Esophagus (tissue), 2 donors: Measurements from ENCODE around the gene ASPSCR1. TPM values are rescaled to one million over a fixed set of nuclear protein-coding genes. Genes with fewer than 3 reads are reported as not detected.

Source experiments
- H3K27ac ChIP-seq, 2 donors: one replicate each; pipeline ENCODE4 v1.5.1; 2013; ENCODE audit warnings: low read depth in 2 of 2, mild to moderate bottlenecking in 2 of 2, inconsistent platforms in 1 of 2, low read length in 1 of 2, moderate library complexity in 1 of 2
- H3K27me3 ChIP-seq, 2 donors: one replicate each; pipeline ENCODE4 v1.6.1; 2013; ENCODE audit warnings: low read length in 2 of 2, control low read depth in 1 of 2, mild to moderate bottlenecking in 1 of 2; ENCODE audit not compliant: insufficient read depth in 2 of 2, control insufficient read depth in 1 of 2
- H3K36me3 ChIP-seq, 2 donors: one replicate each; pipeline ENCODE4 v1.6.1; 2013; ENCODE audit warnings: low read length in 1 of 2; ENCODE audit not compliant: control insufficient read depth in 2 of 2, insufficient read depth in 2 of 2
- H3K4me1 ChIP-seq, 2 donors: one replicate each; pipeline ENCODE4 v1.6.1; 2013; ENCODE audit warnings: low read length in 1 of 2; ENCODE audit not compliant: control insufficient read depth in 2 of 2, insufficient read depth in 2 of 2
- H3K4me3 ChIP-seq, 2 donors: one replicate each; pipeline ENCODE4 v1.5.1; 2013; ENCODE audit warnings: low read length in 2 of 2, mild to moderate bottlenecking in 2 of 2, low read depth in 1 of 2, moderate library complexity in 1 of 2
- H3K9me3 ChIP-seq, 2 donors: one replicate each; pipeline ENCODE4 v1.6.1; 2013; ENCODE audit warnings: mild to moderate bottlenecking in 2 of 2, low read depth in 1 of 2, low read length in 1 of 2, moderate library complexity in 1 of 2; ENCODE audit not compliant: control insufficient read depth in 2 of 2, insufficient read depth in 1 of 2
- WGBS, 2 donors: extraction: QIAGEN DNeasy Blood & Tissue Kit; methylation state at CpG; one replicate each; pipeline ENCODE4 v1.1.7; 2013; 5-methylcytosine and 5-hydroxymethylcytosine counted together
- polyA plus RNA-seq, 2 donors: library from polyadenylated mRNA; stranded (reverse); fragments of 200-250 nt; gene quantifications; one replicate each; pipeline ENCODE4 v1.2.3, GENCODE V29; 2013
- donor health status: healthy with polysubstance abuse.
- donor health status: Bipolar disorder and iron deficiency.

ASPSCR1 gene
- polyA plus RNA-seq, 2 donors: 19.1 to 29.8 TPM

GRCh38 chr17:82017612-82018151 is 40.3 kb downstream of the ASPSCR1 start:
- H3K9me3 ChIP-seq: no peaks in the 10 kb centered on the region
- no peaks in the 10 kb centered on the region for H3K36me3 ChIP-seq
- no peak overlapping the region for H3K4me3 ChIP-seq
- H3K27me3 ChIP-seq: no peaks in the 10 kb centered on the region
- 75 to 80% methylated on average over 13 of the region's 13 CpGs for WGBS, 2 donors
- H3K27ac ChIP-seq: no peak overlapping the region
- H3K4me1 ChIP-seq: peaks cover 6 to 32% of the 10 kb centered on the region in 2 donors

- H3K9me3 ChIP-seq: no peaks in the 10 kb centered on the region
- H3K27ac ChIP-seq: no peak overlapping the region
- 61 to 63% methylated on average over 19 of the region's 19 CpGs for WGBS, 2 donors
- H3K27me3 ChIP-seq: no peaks in the 10 kb centered on the region
- H3K36me3 ChIP-seq: no peaks in the 10 kb centered on the region
- H3K4me3 ChIP-seq: no peak overlapping the region
- H3K4me1 ChIP-seq: peaks cover 6 to 29% of the 10 kb centered on the region in 2 donors
Observed at GRCh38 chr17:82018152-82018988, 40.9 kb downstream of the ASPSCR1 start.

- no peak overlapping the region for H3K4me3 ChIP-seq
- H3K36me3 ChIP-seq: no peaks in the 10 kb centered on the region
- H3K9me3 ChIP-seq: no peaks in the 10 kb centered on the region
- no peak overlapping the region for H3K27ac ChIP-seq
- WGBS, 2 donors: 88 to 91% methylated on average over 33 of the region's 33 CpGs
- peaks cover 6 to 29% of the 10 kb centered on the region in 2 donors for H3K4me1 ChIP-seq
- H3K27me3 ChIP-seq: no peaks in the 10 kb centered on the region
Observed at GRCh38 chr17:82018989-82019689, 41.7 kb downstream of the ASPSCR1 start.

GRCh38 chr17:82019690-82020571 is 42.5 kb downstream of the ASPSCR1 start:
- Histone ChIP-seq H3K36me3 (no peaks in the 10 kb centered on the region), H3K27me3 (no peaks in the 10 kb centered on the region), H3K27ac (no peak overlapping the region), H3K9me3 (no peaks in the 10 kb centered on the region), H3K4me3 (no peak overlapping the region), H3K4me1 (peaks cover 2 to 24% of the 10 kb centered on the region in 2 donors)
- WGBS, 2 donors: 60 to 65% methylated on average over 32 to 34 of the region's 34 CpGs

- WGBS, 2 donors: 74 to 77% methylated on average over 14 of the region's 14 CpGs
- Histone ChIP-seq H3K27ac (no peak overlapping the region), H3K9me3 (no peaks in the 10 kb centered on the region), H3K36me3 (peaks cover 0 to under 1% of the 10 kb centered on the region in 2 donors), H3K4me1 (peaks cover 2 to 23% of the 10 kb centered on the region in 2 donors), H3K27me3 (no peaks in the 10 kb centered on the region), H3K4me3 (no peak overlapping the region)
Observed at GRCh38 chr17:82020572-82021106, 43.2 kb downstream of the ASPSCR1 start.

GRCh38 chr17:82021107-82021899 is 43.9 kb downstream of the ASPSCR1 start:
- Histone ChIP-seq H3K27ac (peak overlapping the region; percentile 32 to 78), H3K36me3 (peaks cover 0 to 5% of the 10 kb centered on the region in 2 donors), H3K9me3 (no peaks in the 10 kb centered on the region), H3K4me1 (peaks cover 2 to 23% of the 10 kb centered on the region in 2 donors), H3K27me3 (no peaks in the 10 kb centered on the region), H3K4me3 (peak overlapping the region; percentile 82 to 93)
- 23 to 26% methylated on average over 24 to 25 of the region's 25 CpGs for WGBS, 2 donors

- peak overlapping the region; percentile 32 to 78 for H3K27ac ChIP-seq
- 4 to 7% methylated on average over 10 of the region's 10 CpGs for WGBS, 2 donors
- no peaks in the 10 kb centered on the region for H3K9me3 ChIP-seq
- H3K27me3 ChIP-seq: no peaks in the 10 kb centered on the region
- peaks cover 0 to 8% of the 10 kb centered on the region in 2 donors for H3K36me3 ChIP-seq
- peaks cover 2 to 23% of the 10 kb centered on the region in 2 donors for H3K4me1 ChIP-seq
- H3K4me3 ChIP-seq: peak overlapping the region; percentile 82 to 93
Observed at GRCh38 chr17:82021900-82022309, 44.5 kb downstream of the ASPSCR1 start.

- WGBS, 2 donors: 1% methylated on average over 51 to 64 of the region's 64 CpGs
- peaks cover 2 to 23% of the 10 kb centered on the region in 2 donors for H3K4me1 ChIP-seq
- no peaks in the 10 kb centered on the region for H3K9me3 ChIP-seq
- H3K4me3 ChIP-seq: peak within 1 kb of the TSS; percentile 82 to 93
- no peaks in the 10 kb centered on the region for H3K27me3 ChIP-seq
- H3K27ac ChIP-seq: peak within 1 kb of the TSS; percentile 68 to 78
- H3K36me3 ChIP-seq: peaks cover 0 to 8% of the 10 kb centered on the region in 2 donors
Observed at GRCh38 chr17:82022310-82022980, 45.0 kb downstream of the ASPSCR1 start, which contains the start of gene CENPX. Gene CENPX, minus strand, starts transcription at chr17:82022878. Its CDS starts 17 bp downstream, at chr17:82022861.
